Suppressor macrophage (primary cell): ENCODE measurements around the gene PPP1R1A.

Source experiments
- DNase-seq, 4 experiments: peaks; one replicate each; pipeline ENCODE4 v3.0.0-alpha.2; 2020 to 2022

The PPP1R1A gene

DNA sequence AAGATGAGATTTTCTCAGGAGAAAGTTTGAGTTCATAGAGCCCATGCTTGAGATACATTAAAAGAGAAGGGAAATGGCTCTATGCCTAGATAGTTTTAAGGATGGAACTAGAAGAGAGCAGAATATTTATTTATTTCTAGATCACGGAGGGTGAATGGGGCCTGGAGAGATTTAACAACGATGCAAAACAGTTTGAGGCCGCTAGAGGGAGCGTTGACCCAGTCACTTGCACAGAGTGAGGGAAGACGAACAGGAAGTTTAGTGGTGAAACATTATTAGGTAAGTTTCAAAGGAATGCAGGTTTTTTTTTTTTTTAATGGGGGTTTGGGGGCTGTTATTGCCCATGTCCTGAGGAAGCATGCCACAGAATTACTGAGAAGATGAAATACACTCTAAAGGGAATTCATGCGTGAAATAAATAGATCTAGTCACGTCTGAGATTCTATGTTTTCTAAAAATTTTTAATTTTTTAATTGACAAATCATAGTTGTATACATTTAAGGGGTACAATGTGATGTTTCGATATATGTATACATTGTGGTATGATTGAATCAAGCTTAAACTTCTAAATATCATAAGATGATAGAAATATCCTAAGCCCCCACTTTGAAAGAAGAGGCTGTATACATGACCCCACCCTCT, 14.8 kb upstream of the PPP1R1A start:
- peak; percentile 74 to 83 (median 82) for DNase-seq

DNA sequence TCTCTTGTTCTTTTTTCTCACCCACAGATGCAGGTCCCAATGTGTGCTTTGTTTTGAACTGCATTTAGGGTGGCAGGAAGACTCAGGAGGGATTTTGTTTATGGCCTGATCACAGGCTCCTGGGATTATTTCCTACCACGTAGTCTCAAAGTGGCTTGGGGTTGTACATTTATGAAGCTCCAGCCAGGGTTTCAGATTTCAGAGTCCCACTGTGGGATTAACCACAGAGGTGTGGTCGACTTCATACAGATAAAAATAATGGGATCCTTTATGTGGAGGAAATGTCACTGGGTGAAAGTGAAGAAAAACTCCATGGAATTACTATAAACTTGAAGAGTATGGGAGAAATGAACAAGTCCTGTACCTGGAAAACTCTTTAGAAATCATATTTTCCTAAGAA, 14.2 kb upstream of the PPP1R1A start:
- no peak for DNase-seq

DNA sequence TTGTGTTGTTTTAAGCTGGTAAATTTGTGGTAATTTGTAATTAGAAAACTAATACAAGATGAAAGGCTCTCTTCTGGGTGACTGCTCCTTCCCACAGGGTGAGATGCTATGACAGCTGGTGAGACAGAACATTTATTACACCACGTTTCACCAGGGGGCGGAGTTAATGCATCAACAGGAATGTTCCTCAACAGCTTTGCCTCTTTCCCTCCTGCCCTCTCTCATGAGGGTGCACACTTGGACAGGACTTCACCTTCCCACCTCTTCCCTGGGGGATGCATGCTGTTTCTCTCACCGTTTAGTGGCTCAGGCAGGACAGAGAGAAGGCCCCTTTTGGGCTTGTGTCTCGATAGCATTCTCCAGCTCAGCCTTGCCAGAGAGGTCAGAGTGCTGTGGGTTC, 13.4 kb upstream of the PPP1R1A start:
- peak in 3 of 4 experiments; percentile 11 to 32 (median 24) for DNase-seq

DNA sequence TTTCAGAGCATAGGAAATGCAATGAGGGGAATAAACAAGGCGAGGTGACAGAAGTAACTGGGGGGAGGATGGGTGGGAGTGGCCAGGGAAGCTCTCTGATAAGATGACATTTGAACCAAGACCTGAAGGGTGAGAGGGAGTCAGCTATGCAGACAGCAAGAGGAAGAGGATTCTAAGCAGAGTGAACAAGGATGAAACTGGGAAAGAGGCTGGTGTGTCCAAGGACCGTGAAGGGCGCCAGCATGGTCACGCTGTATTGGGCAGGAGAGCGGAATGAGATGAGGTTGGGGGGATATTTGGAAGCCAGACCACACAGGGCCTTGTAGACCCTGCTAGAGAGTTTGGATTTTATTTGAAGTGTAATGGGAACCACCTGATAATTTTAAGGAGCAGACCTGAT, 10.5 kb upstream of the PPP1R1A start:
- DNase-seq: no peak

DNA sequence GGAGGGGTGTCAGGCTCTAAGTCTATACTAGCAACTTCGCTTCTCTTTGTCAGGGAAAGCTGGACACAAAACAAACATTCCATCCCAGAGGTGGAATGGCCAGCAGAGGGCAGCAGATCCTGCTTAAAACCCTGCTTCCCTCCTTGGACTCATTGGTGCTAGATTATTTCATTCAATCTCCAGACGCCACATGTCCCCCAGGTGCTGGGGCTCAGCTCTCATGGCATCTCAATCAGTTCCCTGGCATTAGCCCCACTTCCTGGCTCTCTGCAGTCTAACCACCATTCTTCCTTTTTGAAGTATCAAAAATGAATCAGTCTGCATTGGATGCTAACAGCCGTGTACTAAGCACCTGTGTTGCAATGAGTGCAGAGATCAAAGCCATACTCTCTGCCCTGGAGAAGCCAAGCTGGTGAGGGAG, 8.1 kb upstream of the PPP1R1A start:
- peak; percentile 68 to 81 (median 74) for DNase-seq

DNA sequence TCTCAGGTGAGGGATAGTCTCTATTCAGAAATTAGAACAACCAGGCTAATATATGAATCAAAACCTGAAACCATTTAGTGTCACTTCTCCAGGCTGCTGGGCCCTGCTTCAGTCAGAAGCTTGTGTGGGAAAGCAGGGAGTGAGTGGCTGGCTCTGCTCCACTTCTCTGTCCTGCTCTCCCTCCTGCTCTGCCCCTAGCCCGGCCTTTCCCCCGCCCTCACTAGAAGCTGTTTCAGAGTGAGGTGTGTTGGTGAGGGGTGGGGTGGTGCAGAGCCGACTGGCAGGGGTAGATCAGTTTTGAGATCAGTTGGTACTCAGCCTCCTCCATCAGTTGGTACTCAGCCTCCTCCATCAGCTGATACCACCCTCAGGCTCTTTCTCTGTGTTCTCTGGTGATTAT, 7.0 kb upstream of the PPP1R1A start:
- DNase-seq: no peak

DNA sequence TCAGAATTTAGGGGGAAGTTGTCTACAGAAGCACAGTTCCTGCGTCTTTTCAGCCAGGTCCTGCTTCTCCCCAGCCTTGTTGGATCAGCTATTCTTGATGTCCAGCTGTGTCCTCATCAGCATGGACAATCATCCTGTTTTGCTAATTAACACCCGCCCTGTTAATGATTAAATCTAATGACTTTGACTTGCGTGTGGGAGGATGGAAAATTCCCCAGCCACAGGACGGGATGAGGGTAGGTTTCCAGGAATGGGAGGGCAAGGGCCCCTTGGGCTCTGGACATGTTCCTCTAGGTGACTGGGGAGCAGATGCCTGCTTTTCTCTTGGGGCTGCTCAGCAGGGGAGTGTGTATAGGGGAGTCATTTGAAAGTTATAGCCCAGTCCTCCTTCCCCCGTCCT, 5.3 kb upstream of the PPP1R1A start:
- peak in 3 of 4 experiments; percentile 34 to 44 (median 36) for DNase-seq

DNA sequence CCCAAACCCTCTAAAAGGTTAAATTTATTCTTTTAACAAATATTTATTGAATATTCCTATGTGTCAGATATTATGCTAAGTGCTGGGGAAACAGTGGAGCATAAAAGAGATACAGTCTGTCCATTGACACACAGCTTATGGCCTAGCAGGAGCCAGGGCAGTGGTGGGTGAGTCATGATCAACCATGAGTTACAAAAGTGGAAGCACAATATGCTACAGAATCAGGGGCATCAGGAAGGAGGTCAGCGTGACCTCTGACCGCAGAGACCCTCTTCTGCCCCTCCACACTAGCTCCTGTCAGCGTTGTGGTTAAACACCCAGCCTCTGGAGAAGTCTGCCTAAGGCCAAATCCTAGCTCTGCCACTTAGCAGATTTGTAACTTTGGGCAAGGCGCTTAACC, 4.7 kb upstream of the PPP1R1A start:
- DNase-seq: peak; percentile 66 to 81 (median 78)

DNA sequence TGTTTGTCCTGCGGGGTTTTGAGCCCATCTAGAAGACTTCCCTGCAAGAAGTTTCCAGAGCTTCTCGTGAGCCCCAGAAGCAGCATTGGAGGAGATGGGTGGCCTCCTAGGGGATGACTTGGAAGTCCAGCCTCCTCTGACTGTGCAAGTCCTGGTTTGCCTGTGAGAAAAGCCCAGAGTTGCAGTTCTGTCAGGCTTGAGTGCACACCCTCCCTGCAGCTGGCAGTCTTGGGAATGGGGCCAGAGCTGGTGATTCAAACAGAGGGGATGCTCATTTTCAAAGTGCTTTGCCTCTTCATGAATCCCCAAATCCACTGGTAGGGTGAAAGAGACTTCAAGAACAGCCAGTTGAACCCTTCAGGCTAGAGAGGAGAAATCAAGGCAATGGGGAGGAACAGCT, 3.9 kb upstream of the PPP1R1A start:
- DNase-seq: peak in 3 of 4 experiments; percentile 14 to 26 (median 19)

DNA sequence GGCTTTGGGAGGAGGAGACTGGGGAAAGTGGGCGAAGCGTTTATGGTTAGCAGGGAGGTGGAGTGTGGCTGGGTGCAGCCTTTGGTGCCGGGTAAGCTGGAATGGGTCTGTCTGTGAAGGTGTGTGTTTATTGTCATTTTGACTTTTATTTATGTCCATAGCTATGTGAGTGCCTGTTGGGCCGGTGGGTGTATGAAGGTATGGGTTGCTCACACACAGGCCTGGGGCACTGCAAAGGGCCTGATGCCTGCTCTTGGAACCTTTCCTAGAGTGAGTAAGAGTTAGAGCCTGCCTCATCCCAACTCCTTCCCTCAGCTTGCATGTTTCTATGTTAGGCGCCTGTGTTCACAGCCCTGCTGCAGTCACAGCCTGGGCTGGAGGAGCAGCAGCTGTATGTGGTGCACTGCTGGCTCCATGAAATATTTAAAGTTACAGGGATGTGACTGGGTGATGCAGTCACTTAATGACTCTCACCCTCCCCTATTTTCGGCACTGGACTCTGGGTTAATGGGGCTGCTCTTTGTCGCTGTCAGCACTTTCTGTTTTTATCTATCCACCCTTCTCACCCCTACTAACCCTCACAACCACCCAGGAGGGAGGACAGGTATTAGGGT, 2.6 kb upstream of the PPP1R1A start:
- no peak for DNase-seq

DNA sequence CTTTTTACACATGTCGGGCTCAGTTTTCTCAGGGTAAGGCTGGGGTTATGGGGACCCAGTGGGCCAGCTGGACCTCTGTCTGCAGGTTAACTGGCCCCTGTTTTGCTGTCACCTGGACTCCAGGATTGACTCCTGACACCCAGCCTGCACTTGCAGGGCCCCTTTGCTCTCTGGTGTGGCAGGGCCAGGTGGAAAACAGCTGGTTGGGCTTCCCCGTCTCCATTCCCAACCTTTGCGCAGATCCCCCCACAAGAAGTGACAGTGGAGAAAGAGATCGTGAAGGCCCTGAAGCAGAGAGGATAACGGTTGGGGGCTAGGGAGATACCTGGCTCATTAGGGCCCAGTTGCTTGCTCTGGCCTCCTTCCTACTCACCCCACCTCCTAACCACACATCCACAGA, 1.5 kb upstream of the PPP1R1A start:
- DNase-seq: no peak

DNA sequence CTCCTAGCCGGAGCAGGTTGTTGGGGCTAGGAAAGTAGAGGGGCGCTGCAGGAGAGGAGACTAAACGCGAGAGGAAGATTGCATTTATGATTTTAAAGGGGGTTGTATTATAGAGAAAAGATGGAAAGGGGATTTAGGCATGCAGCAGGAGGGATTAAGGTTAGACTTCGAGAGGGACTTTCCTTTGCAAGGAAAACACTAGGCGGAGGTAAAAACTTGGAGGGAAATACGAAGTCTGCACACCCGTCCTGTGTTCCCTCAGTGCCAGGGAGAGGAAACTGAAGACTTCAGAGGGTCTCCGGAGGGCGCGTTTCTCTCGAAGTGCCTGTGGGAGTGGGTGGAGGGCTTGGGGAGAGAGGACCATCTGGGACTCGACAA, 420 bp upstream of the PPP1R1A start:
- no peak for DNase-seq

DNA sequence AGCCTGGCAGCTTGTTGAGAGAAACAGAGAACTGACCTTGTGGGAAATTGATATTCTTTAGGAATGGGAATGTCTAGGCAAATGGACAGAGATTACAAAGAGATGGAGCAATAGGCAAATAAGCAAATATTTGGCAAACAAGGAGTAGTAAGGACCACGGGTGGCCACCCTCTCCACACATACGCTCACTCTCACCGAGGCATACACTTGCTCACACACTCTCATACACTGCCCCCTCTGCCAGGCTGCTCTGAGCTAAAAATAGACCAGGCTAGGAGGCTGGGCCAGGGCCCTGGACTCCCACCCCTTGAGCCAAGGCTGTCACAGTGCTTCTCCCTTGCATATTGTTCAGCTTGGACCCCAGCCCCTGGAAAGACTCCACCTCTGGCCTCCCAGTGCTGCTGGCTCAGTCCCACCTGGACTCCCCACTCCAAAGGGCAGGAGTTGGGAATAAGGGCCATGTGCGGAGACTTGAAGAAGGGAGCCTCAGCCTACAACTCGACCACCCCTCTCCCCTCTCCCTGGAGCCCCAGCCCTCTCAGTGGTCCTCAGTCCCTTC, 1.1 kb downstream of the PPP1R1A start:
- DNase-seq: no peak

DNA sequence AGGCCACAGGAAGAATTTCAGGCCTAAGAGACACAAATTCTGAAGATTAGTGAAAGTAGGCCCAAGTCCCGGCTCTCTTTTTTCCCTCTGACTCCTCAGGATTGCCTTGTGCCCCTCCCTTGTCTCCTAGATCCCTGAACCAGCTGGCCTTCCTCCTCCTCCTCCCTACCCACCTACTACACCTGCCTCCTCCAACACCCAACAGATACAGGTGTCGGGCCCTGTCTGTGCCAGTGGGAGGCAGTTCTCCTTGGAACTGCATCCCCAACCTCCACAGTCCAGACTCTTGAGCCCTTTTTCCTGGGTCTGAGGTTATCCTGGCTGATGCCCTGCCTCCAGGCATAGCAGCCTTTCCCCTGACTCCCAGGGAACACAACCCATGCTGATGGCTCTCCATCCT, 1.8 kb downstream of the PPP1R1A start:
- no peak for DNase-seq

DNA sequence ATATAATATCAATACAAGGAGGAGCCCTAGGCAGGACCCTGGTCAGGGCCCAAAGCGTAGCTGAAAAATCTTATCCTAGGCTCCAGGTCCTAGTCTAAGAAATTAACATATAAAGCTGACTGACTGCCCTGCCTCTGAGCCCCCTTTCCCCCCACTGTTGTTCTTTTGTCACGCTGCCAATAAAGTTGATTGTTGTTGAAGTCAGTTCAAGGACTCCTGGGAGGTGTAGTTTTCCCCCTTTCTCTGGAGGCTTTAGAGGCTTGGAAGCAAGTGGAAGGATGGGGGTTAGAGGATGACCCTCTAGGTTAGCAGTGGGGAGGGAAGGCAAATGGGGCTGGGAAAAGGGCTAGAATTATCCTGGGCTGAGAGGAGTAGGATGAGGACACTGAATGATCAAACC, 3.2 kb downstream of the PPP1R1A start:
- DNase-seq: no peak

DNA sequence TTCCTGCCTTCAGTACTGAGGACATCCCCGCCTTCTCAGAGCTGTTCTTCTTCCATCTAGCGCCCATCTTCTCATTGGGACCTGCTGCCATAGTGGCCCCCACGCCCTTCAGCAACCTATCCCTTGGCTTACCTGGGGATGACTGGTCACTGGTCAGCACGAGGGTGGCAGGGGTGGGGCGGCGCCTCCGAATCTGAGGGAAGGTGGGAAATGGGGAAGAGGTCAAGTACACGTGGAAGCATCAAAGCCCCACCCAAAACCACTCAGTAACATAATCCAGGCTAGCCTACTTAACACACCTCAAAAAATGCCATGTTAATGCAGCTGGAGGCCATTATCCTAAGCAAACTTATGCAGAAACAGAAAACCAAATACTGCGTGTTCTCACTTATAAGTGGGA, 4.3 kb downstream of the PPP1R1A start:
- no peak for DNase-seq

DNA sequence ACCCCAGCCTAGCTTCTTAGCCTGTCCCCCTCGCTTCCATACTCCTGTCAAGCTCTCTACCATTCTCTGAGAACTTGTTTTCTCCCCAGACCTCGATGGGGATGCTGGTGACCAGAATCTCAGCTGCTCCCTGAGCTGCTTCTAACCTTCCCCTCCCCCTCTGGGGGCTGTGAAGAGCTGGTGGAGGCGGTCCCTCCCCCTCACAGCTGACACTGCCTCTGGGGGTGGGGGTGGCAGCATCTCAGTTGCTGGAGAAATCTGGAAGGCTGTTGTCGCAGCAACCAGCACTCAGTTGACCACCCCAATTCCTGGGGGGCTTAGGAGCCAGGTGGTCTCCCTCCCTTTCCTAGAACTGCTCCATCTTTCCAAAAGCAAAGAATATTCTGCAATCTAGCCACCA, 4.7 kb downstream of the PPP1R1A start:
- no peak for DNase-seq

DNA sequence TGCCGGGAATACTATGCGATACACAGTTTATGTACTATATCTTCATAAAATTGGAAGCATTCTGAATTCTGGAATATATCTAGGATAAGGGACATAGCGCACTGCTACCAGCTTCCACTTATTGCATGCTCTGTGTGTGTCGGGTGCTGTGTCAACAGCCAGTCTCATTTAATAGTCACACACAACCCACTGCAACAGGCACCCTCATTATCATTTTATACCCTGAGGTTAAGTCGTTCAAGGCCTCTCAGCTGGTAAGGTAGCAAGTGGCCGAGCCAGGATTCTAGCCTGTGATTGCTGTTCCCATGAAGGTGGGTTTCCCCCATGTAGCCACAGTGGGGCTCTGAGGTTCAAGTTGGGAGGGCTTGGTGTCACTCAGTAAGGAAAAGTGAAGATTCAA, 7.0 kb downstream of the PPP1R1A start:
- DNase-seq: no peak

DNA sequence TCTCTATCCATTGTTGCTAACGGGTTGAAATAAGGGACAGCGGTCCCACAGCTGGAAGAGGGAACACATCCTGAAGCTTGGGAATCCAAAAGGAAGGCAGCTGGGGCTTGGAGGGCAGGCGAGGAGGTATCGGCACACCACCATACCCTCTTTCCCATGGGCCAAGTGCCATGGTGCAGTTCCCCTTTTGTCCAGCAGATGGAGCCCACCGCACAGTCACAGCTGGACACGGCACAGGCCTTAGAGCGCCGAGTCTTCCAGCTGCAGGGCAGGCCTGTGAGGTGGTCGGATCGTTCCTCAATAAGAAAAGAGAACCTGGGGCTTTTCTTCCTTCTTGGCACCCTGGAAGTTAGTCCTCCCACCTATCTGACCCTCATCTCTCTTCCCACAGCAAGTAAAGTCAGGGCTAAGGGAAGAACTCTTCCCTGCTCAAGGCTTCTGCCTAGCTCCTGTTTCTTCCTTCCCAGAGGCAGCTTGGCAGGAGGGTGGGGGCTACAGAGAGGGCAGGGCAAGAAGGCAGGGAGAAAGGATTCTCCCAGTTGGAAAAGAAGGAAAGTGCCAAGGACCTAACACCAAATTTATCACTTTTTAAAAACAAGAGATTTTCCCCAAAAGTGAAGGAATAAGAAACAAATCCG, 8.6 kb downstream of the PPP1R1A start:
- peak; percentile 83 to 94 (median 88) for DNase-seq

DNA sequence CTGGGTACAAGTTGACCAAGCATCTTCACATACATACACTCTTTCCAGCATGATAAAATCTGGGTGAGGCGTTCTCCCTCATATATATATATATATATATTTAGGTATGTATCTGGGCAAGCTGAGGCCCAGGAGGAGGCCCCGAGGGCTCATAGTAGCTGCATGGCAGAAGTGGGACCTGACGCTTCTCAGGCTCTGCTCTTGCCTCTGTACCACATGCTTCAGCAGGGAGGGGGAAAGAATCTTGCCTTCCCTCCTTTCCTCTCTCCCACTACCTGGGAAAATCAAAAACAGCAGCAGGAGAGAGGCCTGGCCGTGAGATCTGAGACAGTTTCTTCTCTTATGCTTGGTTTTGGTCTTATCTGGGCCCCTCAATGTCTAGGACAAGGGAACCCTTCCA, 9.2 kb downstream of the PPP1R1A start:
- no peak for DNase-seq

DNA sequence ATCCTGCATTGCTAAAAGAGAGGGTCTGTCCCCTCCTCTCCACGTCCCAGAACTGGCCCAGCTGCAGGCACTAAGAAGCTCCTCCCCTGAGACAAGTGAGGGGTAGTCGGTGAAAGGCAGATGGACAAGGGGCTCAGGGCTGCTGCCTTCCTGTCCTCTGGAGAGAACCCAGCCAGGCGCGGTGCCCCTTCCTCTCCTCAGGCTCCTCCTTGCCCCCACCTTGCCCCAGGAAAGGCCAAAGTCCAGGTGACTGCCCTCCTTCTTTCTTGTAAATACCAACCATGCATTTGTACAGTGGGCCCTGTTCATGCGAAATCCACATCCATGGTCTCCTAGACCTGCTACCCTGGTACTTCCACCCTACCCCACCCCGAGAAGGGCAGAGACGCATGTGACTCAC, 9.7 kb downstream of the PPP1R1A start:
- DNase-seq: no peak

DNA sequence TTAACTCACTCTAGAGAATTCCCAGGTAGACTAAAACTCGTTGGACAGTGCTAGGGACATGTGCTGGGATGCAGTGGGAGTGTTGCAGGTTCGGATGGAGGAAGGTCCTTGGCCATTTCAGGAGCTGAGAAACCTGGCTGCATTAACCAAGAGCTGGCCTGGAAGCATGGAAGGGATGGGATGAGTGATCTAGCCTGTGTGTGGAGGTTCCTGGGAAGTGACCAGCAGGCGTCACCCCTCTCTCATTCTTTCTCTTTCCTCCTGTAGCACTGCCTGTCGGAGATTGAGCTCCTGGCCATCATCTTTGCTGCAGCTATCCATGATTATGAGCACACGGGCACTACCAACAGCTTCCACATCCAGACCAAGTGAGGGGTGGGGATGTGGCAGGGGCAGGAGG, 15.6 kb downstream of the PPP1R1A start:
- DNase-seq: no peak

DNA sequence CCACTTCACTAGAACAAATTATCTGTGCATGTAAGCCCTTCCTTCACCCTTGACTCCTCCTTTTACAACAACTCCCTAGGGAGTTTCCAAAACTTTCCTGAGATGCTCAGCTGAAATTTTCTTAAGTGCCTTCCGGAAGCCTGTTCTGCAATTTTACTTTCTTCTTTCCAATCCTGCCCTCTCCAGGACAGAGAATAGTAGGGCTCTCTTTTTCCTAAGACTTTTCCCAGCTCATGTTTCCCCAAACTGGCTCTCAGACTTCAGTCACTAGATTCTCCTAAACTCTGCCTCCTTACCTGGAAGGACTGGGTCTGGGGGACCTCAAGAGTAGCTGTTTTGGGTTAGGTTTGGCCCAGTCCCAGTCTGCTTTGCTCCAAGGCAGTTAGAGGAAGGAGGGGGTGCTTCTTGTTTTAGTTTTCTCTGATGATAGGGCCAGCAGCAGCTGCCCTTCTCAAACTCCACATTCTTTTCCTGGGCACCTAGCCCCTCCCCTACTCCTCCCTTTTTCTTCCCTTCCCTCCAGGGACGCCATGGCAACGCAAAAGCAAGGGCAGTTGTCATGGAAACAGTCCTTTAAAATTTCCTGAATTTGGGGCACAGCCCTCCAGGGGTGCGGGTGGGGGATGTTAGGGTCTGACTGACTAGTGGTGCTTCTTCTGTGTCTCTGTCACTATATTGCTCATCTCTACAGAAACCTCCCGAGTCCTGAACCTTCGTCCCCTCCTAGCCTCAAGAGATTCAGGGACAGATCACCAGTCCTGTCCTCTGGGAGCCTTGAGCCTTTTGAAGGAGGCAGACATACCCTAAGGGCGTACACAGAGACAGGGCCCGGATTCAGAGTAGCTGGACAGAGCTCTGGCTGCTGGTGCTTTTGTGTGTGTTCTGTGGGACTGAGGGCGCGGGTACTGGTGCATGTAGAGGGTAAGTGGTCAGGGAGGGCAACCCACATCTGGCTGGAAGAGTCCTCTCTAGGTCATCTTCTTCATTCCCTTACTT, 17.0 kb downstream of the PPP1R1A start:
- no peak for DNase-seq
